ENCODE data around the gene RHAG. TPM values are rescaled to one million over a fixed set of nuclear protein-coding genes. Genes with fewer than 3 reads are reported as not detected.
"Not testable (repeated sequence)": the region's sequence is repeated elsewhere in the genome, so short reads cannot be mapped to it uniquely, and the experiment has no call there.

Gene RHAG
- total RNA-seq, 1 donor from 2014 or later, result not detected

- H3K36me3 Mint-ChIP-seq (ENCODE audit: low read depth), result no peaks in the 10 kb centered on the region
- H3K4me1 Mint-ChIP-seq, result no peaks in the 10 kb centered on the region
- TF ChIP-seq CTCF (conservative IDR thresholded peaks at IDR 0.05), result no peak
- H3K9me3 Mint-ChIP-seq, result peaks cover 11% of the 10 kb centered on the region
- no peak for DNase-seq (ENCODE audit: low read depth, low spot score)
- no peak overlapping the region for H3K27ac Mint-ChIP-seq (ENCODE audit: unreplicated experiment)
- H3K4me3 Mint-ChIP-seq, result no peak overlapping the region
- no peaks in the 10 kb centered on the region for H3K27me3 Mint-ChIP-seq (ENCODE audit: low read depth)
Measured at GRCh38 chr6:49626811-49627210, 9.8 kb downstream of the RHAG start.

- Mint-ChIP-seq H3K4me1 (no peaks in the 10 kb centered on the region), H3K4me3 (no peak overlapping the region), H3K36me3 (ENCODE audit: low read depth) (no peaks in the 10 kb centered on the region), H3K27me3 (ENCODE audit: low read depth) (no peaks in the 10 kb centered on the region), H3K27ac (ENCODE audit: unreplicated experiment) (no peak overlapping the region), H3K9me3 (peaks cover 3% of the 10 kb centered on the region)
- no peak for TF ChIP-seq CTCF (conservative IDR thresholded peaks at IDR 0.05)
- DNase-seq (ENCODE audit: low read depth, low spot score), result no peak
Measured at GRCh38 chr6:49618257-49618656, 18.4 kb downstream of the RHAG start.

DNA sequence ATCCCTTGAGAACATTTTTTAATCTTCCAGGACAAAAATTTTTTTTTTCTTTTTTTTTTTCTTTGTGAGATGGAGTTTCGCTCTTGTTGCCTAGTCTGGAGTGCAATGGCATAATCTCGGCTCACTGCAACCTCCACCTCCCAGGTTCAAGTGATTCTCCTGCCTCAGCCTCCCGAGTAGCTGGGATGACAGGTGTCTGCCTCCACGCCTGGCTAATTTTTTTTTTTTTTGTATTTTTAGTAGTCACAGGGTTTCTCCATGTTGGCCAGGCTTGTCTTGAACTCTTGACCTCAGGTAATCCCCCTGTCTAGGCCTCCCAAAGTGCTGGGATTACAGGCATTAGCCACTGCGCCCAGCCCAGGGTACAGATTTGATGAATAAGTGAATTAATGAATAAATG, 22.5 kb downstream of the RHAG start:
- not testable (repeated sequence) for H3K36me3 Mint-ChIP-seq (ENCODE audit: low read depth); H3K4me3 Mint-ChIP-seq; H3K9me3 Mint-ChIP-seq; DNase-seq (ENCODE audit: low read depth, low spot score); H3K4me1 Mint-ChIP-seq; H3K27ac Mint-ChIP-seq (ENCODE audit: unreplicated experiment); H3K27me3 Mint-ChIP-seq (ENCODE audit: low read depth)

GRCh38 chr6:49609285-49609684, 27.4 kb downstream of the RHAG start:
- no peak overlapping the region for H3K27ac Mint-ChIP-seq (ENCODE audit: unreplicated experiment)
- no peak for DNase-seq (ENCODE audit: low read depth, low spot score)
- H3K9me3 Mint-ChIP-seq, result no peaks in the 10 kb centered on the region
- TF ChIP-seq CTCF (conservative IDR thresholded peaks at IDR 0.05), result no peak
- H3K4me1 Mint-ChIP-seq, result peaks cover 3% of the 10 kb centered on the region
- no peak overlapping the region for H3K4me3 Mint-ChIP-seq
- H3K36me3 Mint-ChIP-seq (ENCODE audit: low read depth), result no peaks in the 10 kb centered on the region
- H3K27me3 Mint-ChIP-seq (ENCODE audit: low read depth), result peaks cover 7% of the 10 kb centered on the region

- not testable (repeated sequence) for H3K36me3 Mint-ChIP-seq (ENCODE audit: low read depth); DNase-seq (ENCODE audit: low read depth, low spot score); H3K9me3 Mint-ChIP-seq; H3K4me3 Mint-ChIP-seq; H3K27ac Mint-ChIP-seq (ENCODE audit: unreplicated experiment); H3K27me3 Mint-ChIP-seq (ENCODE audit: low read depth); H3K4me1 Mint-ChIP-seq
Measured at GRCh38 chr6:49608275-49608674, 28.4 kb downstream of the RHAG start.

DNA sequence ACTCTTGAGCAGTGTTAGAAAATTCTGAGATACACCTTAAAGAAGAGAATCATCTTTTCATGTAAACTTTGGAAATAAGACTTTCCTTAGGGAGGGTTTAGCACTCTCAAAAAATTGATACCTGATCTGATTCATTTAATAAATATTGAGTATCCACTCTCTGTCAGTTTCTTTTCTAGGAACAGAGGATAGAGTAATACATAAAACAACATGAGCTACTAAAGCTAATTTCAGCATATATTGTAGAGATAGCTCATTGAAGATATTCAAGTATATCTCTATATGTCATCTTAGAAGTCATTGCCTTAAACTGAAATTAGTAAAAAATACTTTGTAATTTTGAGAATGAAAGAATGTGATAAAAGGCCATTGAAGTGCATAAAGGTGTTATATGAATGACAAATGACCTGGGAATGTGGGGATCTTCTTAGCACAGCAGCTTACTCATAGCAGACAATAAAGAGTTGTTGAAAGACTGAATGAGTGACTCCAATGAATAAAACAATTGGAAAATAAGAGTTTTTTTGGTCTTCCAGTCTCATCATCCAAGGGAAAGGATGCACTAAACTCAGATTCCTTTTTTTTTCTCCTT, 29.2 kb downstream of the RHAG start:
- H3K36me3 Mint-ChIP-seq (ENCODE audit: low read depth), result no peaks in the 10 kb centered on the region

More for the DNA sequence above, 29.2 kb downstream of the RHAG start:
- no peaks in the 10 kb centered on the region for H3K9me3 Mint-ChIP-seq
- peaks cover 7% of the 10 kb centered on the region for H3K27me3 Mint-ChIP-seq (ENCODE audit: low read depth)
- H3K4me3 Mint-ChIP-seq, result no peak overlapping the region
- DNase-seq (ENCODE audit: low read depth, low spot score), result no peak
- H3K4me1 Mint-ChIP-seq, result peaks cover 3% of the 10 kb centered on the region
- H3K27ac Mint-ChIP-seq (ENCODE audit: unreplicated experiment), result no peak overlapping the region
- TF ChIP-seq CTCF (conservative IDR thresholded peaks at IDR 0.05), result no peak

Measured in neural crest cell (in vitro differentiated cells).